RPMI8226 (cell line): Measurements from ENCODE around the gene EIPR1.
A peak's percentile ranks its signal among the peaks of the same experiment; 100 is the strongest.

Source experiments
- DNase-seq: peaks from one replicate; pipeline ENCODE4 v3.0.0-alpha.2; 2015

EIPR1 gene

DNA sequence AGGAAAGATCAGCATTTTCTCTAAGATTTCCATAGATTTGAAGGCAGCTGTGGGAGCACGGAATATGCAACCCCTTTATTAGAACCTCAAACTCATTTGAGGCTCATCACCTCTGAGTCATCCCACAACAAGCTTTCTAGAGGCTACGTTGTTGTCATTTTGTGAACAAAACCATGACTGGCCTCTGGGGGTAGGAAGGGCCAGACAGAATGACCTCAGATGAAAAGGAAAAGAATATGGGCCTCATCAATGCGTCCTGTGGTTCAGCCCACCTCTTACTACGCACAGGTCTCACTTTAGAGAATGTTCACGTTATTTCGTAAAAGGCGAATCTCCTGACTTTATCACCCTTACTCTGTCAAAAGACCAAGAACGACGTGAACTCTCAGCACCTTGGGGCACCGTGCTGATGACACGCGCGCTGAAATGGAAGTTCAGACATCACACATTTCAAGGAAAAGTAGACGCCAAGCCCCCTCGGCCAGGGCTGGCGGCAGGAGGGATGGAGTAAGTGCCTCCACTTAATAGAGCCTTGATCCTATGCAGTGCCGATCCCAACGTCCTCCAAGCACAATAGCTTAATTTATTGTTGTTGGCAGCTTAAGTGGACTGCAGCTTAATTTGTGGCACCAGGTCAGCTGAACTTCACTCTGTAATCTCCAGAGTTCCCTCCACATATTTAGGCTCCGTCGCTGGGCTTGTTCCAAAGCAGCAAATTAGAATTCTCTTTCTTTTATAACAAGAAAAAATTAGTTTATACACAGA lies 208.3 kb downstream of the EIPR1 start:
- no peak for DNase-seq

DNA sequence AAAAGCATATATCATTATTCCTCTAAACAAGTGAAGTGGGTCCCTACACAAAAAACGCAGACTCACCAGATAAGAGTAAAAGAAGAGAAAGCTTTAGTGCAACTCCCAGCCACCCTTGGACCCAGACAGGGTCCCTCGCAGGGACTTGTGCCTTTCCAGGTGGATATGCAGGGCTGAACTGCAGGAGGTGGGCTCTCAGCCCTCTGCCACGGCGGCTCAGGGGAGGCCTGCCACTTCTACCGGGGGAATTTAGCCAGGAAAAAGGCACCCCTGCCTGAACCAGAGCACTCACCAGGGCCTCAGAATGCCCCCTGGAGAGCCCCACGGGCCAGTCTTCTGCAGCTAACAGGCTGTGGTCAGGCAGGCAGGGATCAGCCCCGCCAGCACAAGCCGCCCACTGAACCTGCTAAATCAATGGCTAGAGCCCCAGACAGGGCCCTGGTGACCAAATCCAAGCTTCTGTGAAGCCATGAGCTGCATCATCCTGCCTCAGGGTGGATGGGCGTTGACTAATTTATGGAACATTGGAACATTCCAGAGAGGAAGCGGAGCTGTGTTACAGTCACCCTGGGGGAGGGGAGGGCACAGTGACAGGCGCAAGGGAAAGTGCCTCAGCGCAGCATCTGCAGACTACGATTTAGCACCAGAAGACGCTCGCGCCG lies 209.3 kb downstream of the EIPR1 start:
- no peak for DNase-seq

DNA sequence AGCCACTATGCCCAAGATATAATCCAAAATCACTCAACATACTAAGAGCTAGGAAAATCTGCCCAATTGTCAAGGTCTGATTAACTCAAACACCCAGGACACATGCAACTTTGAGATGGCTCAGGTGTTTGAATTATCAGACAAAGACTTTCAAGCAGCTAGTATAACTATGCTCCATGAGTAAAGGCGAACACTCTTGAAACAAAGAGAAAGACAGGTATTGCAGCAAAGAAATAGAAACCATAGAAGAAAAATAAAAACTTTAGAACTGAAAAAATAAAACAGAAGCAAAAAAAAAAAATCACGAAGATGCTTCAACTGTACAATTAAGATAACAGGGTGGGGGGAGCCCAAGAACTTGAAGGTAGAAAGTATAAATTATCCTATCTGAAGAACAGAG lies 214.2 kb downstream of the EIPR1 start:
- DNase-seq, result no peak

DNA sequence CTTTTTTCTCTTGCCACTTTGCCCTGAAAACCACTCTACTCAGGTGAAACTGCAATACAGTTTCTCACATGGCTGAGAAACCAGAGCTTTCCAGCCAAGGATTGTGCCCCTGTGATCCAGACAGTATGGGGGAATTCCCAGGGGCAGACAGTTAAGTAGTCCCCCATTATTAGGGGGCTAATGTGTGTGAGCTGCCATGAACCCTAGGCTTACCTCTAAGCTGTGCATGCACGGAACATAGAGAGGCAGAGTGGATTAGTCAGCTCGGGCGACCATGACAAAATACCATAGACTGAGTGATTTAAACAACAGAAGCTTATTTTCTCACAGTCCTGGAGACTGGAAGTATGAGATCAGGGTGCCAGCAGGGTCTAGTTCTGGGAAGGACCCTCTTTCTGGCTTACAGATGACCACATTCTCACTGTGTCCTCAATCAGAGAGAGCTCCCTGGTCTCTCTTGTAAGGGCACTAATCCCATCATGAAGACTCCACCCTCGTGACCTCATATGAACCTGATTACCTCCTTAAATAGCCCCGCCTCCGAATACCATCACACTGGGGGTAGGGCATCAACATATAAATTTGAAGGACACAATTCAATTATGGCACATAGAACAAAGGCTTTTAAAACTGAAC lies 215.1 kb downstream of the EIPR1 start:
- DNase-seq, result no peak

DNA sequence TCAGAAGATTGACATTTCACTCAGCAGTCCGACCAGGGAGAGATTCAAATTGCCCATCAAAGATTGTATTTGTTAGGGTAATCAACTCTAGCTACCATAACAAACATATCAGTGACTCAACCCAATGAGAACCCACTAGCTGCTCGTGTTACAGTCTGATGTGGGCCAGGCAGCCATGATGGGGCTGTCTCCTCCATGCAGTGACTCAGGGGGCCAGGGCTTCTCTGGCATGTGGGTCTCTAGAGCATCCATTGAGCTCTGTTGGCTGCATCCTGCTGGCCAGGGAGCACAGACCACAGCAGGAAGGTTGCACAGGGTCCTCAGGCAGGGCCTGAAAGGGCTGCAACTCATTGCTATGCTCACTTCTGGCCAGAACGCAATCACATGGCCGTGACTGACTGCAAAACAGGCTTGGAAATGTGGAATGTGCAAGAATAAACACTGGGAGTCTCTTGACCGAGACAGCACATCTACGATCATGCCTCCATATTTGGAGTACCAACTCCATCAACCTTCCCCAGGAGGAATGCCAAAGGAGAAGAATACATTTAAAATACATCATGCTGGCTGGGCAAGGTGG lies 216.8 kb downstream of the EIPR1 start:
- no peak for DNase-seq

DNA sequence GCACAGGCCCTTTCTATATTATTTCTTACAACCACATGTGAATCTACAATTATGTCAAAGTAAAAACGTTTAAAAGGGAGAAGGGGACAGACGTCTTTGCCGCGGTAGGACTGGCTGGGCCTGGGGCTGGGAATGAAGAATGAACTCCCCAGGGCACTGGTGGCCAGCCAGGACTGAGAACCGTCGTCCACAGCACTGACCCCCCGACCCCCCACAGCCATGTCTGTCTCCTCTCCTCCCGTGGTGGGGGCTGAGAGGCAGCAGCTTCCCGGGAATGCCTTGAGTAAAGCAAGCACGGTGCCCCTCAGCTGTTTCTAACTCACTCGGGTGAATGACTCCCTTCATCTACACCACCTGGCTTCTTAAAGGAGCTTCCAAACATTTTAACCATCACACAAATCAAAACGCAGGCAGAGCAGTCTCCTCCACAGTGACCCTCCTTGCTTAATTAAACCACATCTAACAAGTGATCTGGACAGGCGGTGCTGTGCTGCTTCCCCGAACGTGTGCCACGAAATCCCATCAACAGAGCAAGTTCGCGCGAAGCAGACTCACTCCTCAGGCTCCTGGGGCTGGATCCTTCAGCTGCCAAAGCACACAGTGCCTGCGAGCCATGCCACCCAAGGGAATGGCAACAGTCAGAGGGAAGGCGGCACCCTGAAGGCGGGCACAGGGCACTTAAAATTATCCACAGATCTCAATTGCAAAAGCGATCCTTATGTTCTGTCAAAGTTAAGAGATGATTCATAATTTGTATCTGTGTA lies 217.7 kb downstream of the EIPR1 start:
- DNase-seq, result no peak

DNA sequence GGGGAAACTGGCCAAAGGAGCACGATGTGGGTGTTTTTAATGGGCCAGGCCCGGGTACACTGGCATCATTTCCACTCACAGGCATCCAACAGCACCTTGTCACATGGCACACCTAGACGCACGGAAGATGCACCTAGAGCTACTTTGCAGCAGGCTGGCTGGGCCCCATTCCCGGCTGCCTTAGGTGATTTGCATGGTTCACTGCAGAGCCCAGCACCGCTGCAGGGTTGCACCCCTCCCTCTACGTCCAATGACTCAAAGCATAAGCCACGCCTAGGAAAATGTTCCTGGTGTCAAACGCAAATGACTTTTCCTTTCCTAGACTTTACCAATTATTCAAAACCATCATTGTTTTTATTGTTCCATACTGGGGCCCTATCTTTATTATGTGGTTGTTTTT lies 222.9 kb downstream of the EIPR1 start:
- no peak for DNase-seq

DNA sequence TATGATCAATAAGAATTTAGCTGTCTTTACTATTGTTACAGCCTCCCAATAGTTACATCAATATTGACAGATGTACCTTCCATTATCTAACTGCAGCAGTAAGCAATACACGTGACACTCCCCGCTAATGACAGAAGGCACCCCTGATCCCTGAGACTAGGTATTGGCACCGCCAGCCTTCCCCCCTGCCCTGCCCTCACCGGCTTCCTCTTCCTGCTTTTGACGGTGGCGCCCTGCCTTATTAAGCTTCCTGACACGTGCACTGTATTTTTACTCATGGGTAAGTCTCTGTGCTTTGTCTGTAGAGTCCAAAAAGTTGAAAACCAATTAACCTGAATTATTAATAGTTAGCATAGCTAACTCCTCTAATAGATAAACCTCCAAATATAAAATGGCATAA lies 223.5 kb downstream of the EIPR1 start:
- no peak for DNase-seq

DNA sequence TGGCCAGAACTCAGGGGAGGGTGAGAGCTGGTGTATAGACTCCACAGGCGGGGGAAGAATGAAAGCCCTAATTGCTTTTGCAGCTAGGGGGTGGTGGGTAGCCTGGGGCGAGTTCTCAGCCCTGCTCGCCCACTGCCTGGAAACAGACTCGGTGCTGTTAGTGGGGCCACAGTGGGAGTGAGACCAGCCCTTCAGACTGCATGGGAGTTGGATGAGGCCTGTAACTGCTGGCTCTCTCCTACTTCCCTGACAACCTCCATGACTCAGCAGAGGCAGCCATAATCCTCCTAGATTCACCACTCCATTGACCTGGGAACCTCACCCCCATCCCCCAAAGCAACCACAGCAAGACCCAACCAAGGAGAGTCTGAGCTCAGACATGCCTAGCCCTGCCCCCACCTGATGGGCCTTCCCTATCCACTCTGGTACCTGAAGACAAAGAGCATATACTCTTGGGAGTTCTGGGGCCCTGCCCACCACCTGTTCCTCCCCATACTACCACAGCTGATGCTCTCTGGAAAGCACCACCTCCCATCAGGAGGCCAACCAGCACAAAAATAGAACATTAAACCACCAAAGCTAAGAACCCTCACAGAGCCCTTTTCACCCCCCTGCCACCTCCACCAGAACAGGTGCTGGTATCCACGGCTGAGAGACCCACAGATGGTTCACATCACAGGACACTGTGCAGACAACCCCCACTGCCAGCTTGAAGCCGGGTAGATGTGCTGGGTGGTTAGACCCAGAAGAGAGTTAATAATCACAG lies 226.3 kb downstream of the EIPR1 start:
- DNase-seq, result peak; percentile 60

DNA sequence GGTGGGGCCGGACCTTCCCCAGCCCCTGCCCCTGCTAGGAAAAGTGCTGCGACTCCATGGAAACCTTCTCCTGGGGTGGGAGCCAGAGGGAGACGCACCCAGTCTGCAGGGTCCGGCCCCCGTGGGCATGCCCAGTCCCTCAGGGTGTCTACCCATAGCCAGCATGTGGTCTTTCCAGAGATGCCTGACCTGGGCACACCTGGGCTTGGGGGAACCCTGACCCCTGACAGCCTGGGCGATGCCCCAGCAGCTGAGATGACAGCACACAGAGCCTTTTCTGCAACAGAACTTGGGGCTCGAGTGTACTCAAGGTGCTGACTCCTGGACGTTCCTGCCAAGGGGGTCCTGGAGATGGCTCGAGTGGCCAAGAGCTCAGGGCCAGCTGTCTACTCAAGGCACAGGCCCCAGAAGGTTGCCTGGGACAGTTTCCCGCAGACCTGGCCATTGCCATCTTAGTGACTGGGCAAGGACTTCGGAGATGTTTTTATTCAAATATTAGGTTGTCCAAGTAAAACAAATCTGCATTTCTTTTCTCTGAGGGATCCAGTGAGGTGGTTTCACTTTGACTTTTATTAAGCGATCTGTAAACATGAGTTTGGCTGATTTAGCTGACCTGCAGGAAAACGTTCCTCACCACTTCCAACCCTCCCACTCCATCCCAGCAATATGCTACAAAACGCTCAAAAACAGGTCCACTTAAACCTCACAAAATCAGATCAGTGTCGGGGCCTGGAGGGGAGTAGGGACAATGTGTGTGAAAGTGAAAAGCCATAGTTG lies 228.0 kb downstream of the EIPR1 start:
- DNase-seq, result no peak

DNA sequence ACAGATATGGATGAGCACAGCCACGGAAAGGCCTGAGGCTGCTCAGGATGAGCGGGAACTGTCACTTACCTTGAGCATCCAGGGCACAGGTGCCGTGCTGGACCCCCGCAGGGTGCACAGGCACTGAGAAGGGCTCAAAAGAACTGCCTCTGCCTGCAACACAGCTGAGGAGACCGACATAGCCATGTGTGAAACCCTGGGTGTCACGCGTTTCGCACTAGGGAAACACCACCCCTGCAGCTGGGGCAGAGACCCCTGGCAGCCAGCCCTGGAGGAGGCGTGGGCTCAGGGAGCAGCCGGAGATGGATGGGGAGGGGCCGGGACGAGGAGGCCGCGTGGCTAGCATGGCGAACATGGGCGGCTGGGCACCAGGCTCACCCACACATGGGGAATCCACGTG lies 228.9 kb downstream of the EIPR1 start:
- DNase-seq, result no peak

DNA sequence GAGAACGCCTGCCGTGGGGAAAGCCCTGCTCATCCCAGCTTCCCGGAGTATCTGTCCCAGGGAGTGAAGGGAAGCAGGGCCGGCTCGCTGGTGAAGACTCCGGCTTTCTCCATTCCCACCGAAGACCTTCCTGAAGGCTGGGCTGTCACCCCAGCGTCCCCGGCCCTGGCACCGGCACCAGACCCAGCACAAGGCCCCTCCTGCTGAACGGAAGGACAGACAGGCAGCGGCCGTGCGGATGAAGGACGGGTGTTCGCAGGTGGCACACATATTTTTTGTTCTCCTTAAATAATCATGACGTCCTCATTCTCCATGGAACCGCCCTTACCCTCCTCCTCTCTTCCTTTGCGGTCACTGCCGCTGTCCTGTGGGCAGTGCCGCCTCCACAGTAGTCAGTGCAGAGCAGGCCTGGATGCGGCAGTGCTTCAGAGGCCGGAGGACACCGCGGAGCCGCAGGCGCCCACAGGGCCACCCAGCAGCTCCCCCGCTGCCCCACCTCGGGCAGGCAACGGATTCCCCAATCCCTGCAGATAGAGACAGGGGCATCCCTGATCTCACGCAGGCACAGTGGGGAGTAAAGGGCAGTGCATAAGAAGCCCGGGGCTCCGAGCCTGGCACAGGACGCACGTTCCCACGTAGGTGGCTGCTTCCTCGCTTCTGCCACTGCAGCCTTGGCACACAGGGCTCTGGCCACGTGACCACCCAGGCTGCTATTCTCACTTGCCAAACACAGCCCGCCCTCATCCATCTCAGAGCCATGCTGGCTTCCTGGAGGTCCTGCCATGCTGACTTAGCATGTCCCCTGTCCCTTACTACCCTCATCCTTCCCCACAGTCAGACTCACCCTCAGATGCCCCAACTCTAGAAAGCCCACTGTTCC lies 229.7 kb downstream of the EIPR1 start:
- DNase-seq, result no peak

DNA sequence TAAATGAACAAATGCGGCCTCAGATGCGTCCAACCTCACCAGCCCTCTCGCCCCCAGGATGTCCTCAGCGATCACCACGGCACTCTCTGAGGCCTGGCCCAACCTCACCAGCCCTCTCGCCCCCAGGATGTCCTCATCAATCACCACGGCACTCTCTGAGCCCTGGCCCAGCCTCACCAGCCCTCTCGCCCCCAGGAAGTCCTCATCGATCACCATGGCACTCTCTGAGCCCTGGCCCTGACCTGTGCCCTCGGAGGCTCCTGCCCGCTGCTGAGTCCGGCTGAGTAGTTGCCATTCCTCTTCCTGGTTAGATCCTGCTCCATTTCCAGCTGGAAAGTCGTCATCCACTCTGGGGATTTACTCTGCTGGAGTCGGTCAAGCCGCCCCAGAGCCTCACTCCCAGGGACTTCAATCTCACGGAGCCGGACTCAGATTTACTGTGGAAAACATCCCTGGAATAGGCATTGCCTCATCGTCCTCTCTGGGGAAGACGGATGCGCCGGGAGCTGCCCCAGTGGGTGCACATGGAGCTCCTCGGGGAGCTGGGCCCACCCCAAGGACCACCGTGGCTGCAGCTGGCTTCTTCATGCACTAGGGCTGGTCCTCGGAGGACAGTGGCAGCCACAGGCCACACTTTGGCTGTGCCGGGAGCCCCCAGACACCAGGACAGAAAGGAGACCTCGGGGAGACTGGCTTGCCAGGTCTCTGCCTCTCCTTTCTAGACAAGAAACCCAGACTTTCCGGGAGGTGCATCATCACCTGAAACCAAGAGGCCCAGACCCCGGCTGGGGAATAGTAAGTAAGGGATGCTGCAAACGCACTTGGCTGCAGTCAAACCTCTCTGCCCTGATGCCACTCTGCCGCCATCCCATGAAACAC lies 230.6 kb downstream of the EIPR1 start:
- no peak for DNase-seq

DNA sequence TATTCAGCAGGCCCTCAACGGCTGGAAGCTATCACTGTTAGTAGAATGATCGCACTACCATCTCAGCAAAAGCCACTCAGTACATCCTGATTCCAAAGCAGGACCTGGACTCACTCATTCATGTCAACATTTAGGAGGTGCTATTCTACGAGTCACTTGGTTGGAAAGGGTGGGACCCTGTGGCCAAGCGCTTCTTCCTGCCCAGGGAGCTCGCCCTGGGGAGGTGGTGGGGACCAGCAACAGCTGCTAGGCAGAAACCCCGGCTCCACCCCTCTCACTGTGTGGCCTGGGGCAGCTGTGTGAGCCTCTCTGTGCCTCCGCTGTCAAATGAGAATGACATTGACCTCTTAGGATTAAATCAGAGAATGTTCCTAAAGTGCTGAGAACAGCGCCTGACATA lies 231.4 kb downstream of the EIPR1 start:
- DNase-seq, result no peak

DNA sequence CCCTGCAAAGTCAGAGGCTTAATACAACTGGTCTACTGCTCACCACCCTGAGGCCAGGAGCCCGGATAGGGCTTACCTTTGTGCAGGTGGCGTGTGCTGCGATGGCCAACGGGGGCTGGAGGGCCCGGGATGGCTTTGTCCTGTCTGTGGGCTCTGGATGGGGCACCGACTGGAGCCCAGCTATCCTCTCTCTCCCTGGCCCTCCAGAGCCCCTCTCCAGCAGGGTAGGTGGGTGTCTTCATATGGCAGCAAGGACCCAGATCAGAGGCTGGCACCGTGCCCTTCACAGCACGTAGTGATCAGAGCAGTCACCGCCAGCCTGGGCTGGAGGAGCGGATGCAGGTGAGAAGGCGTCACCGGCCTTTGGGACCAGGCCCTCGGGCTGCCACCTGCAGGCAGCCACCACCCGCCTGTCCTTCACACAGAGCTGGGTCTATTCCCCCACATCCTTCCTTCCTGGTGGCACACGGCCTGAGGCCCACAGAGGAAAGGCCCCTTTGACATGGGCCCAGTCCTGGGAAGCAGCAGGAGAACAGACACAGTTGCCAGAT lies 232.1 kb downstream of the EIPR1 start:
- peak; percentile 38 for DNase-seq

DNA sequence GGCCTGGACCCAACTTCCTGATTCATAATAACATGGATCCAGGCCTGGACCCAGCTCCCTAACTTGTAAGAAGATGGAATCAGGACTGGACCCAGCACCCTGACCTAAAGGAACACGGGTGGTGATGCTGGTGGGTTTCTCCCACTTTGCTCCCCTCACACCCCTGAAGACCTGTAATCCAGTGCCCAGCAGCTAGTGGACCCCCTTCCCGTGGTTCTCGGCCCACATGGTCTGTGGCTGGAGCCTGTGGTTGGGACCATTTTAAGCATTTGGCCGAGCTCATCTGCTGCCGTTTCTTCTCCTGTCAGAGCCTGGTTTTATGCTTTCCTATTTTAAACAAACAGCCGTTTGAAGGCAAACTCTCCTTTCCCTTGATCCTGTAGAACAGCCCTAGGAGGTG lies 232.8 kb downstream of the EIPR1 start:
- no peak for DNase-seq

DNA sequence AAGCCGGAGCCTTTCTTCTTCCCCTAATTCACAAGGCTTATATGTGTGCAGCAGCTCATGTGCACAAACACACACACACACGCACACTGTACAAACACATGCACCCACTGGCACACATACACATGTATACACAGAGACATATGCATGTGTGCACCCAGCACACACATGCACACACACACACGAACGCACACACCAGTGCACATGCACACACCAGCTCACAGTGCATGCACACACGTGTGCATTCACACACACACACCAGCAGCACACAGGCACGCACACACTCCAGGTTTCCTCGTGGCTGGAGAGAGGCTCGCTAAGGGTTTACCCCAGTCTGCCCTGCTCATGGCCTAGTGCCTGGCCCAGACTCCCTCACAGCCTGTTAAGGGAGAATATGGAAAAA lies 234.0 kb downstream of the EIPR1 start:
- DNase-seq, result no peak

DNA sequence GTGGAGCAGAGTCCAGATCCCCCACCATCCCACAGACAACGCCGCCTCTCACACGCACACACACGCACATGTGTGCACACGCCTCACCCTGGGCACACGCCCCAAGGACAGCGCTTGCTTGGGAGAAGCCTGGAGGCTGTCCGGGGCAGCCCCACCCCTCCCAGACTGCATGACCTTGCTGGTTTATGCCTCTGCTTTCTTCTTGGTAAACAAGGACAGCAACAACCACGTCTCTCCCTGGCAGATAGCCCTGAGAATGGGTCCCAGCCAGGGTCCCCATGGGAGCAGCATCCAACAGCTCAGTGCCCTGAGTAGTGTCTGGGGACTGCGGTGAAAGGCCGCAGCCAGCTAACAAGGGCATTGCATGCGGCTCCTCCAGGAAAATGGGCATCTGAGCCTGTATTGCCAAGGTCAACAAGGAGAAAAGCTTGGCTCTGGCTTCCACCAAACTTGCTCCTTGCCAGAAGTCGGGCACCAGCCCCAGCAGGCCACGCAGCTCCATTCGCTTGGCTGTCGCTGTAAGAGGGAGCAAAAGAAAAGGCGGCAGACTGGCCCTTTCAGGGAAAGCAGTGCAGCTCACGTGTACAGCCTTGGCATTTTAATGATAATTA lies 234.6 kb downstream of the EIPR1 start:
- DNase-seq, result no peak

DNA sequence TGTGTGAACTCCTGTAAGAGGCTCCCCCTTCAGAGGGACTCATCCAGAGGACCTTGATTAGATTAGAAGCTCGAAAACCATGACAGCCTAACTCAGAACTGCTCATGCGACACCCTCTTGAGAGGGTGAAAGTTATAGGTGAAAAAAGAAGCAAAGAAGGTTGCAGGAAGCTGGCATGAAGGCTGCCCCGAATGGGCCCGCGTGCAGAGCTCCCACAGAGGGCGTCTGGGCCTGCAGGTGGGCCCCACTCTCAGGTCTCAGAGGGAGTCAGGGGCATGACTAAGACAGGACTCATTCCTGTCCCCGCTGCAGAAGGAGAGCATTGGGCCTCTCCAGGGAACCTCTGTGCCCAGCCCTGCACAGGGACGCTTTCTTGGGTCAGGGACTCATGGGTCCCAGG lies 235.4 kb downstream of the EIPR1 start:
- DNase-seq, result no peak
